Liver (tissue), 3 donors: ENCODE data around the gene SOX18.

ENCODE experiments used
- EGR1 ChIP-seq, 2 donors: IDR thresholded peaks; 2 replicates each; pipeline ENCODE4 v1.6.1; 2016 to 2018; ENCODE audit warnings: antibody characterized with exemption in 2 of 2, low read depth in 2 of 2
- FOXA1 ChIP-seq: IDR thresholded peaks from 2 replicates; pipeline ENCODE4 v1.6.1; 2016; ENCODE audit warnings: antibody characterized with exemption
- HNF4A ChIP-seq, 2 donors: conservative IDR thresholded peaks; 2 replicates each; pipeline ENCODE4 v1.6.1; 2016; ENCODE audit warnings: antibody characterized with exemption in 2 of 2, mild to moderate bottlenecking in 2 of 2
- HNF4G ChIP-seq: IDR thresholded peaks from 2 replicates; pipeline ENCODE4 v1.6.1; 2016; ENCODE audit warnings: antibody characterized with exemption
- JUND ChIP-seq, 2 donors: IDR thresholded peaks; 2 replicates each; pipeline ENCODE4 v1.6.1; 2016; ENCODE audit warnings: antibody characterized with exemption in 2 of 2
- RAD21 ChIP-seq, 2 donors: IDR thresholded peaks; 2 replicates each; pipeline ENCODE4 v1.6.1; 2016; ENCODE audit warnings: antibody characterized with exemption in 2 of 2, mild to moderate bottlenecking in 2 of 2
- SP1 ChIP-seq: IDR thresholded peaks from 2 replicates; pipeline ENCODE4 v1.6.1; 2018; ENCODE audit warnings: antibody characterized with exemption, mild to moderate bottlenecking
- TAF1 ChIP-seq: conservative IDR thresholded peaks from 2 replicates; pipeline ENCODE4 v1.6.1; 2016; ENCODE audit warnings: antibody characterized with exemption, mild to moderate bottlenecking
- YY1 ChIP-seq: IDR thresholded peaks from 2 replicates; pipeline ENCODE4 v1.6.1; 2016; ENCODE audit warnings: antibody characterized with exemption, mild to moderate bottlenecking
- TF ChIP-seq, protein P1 (sequence below): IDR thresholded peaks from 2 replicates; pipeline ENCODE4 v1.6.1; 2016; ENCODE audit warnings: antibody characterized with exemption
- TF ChIP-seq, protein P2 (sequence below): fragments of 150-350 bp; IDR thresholded peaks from 2 replicates; pipeline ENCODE4 v1.5.1; 2017; ENCODE audit warnings: improper control_type of control experiment, low read depth, low read length; ENCODE audit not compliant: missing input control
- TF ChIP-seq, protein P3 (sequence below): IDR thresholded peaks from 2 replicates; pipeline ENCODE4 v1.6.1; 2016; ENCODE audit warnings: antibody characterized with exemption, mild to moderate bottlenecking
- TF ChIP-seq, protein P4 (sequence below): IDR thresholded peaks from 2 replicates; pipeline ENCODE4 v1.6.1; 2016; ENCODE audit warnings: antibody characterized with exemption
- donor health status: healthy.
- donor health status: healthy.

DNA sequence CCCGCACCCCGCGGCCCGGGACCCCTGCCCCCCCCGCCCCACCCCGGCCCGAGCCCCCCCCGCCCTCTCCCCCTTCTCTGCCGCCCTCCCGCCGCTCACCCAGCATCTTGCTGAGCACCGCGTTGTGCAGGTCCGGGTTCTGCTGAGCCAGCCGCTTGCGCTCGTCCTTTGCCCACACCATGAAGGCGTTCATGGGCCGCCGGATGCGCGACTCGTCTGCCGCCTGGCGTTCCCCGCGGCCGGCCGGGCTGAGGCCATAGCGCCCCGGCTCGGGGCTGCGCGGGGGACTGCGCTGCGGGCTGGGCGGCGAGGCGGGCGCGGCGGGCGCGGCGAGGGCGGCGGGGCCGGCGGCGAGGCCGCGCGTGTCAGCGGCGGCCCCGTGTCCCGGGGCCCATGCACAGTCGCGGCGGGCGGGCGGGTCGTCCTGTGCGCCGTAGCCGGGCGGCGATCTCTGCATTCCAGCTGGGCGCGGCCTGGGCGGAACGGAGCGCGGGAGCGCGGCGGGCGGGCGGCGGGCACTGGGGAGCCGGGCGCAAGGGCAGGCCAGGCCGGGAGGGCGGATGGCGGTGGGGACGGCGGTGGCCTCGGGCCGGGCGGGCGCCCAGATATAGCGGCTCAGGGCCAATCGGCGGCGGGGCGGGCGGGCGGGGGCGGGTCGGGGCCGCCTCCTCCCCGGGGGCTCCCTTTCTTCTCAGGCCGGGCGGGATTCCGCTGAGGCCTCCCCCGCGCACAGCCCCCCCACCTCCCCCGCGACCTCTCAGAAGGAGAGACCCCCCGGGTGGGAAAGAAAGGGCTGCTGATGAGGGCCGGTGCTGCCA is at the start of gene SOX18:
- TF ChIP-seq, protein P1, sequence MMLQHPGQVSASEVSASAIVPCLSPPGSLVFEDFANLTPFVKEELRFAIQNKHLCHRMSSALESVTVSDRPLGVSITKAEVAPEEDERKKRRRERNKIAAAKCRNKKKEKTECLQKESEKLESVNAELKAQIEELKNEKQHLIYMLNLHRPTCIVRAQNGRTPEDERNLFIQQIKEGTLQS, result no peak
- TF ChIP-seq RAD21 (IDR thresholded peaks at IDR 0.05) (no peak), TAF1 (no peak), YY1 (no peak), EGR1 (IDR thresholded peaks at IDR 0.05; ENCODE audit: low read depth in 2 of 2) (no peak), SP1 (no peak), FOXA1 (no peak), HNF4A (conservative IDR thresholded peaks at IDR 0.05) (no peak), HNF4G (no peak), JUND (IDR thresholded peaks at IDR 0.05) (no peak)
- TF ChIP-seq, protein P2, sequence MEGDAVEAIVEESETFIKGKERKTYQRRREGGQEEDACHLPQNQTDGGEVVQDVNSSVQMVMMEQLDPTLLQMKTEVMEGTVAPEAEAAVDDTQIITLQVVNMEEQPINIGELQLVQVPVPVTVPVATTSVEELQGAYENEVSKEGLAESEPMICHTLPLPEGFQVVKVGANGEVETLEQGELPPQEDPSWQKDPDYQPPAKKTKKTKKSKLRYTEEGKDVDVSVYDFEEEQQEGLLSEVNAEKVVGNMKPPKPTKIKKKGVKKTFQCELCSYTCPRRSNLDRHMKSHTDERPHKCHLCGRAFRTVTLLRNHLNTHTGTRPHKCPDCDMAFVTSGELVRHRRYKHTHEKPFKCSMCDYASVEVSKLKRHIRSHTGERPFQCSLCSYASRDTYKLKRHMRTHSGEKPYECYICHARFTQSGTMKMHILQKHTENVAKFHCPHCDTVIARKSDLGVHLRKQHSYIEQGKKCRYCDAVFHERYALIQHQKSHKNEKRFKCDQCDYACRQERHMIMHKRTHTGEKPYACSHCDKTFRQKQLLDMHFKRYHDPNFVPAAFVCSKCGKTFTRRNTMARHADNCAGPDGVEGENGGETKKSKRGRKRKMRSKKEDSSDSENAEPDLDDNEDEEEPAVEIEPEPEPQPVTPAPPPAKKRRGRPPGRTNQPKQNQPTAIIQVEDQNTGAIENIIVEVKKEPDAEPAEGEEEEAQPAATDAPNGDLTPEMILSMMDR, result no peak
- TF ChIP-seq, protein P3, sequence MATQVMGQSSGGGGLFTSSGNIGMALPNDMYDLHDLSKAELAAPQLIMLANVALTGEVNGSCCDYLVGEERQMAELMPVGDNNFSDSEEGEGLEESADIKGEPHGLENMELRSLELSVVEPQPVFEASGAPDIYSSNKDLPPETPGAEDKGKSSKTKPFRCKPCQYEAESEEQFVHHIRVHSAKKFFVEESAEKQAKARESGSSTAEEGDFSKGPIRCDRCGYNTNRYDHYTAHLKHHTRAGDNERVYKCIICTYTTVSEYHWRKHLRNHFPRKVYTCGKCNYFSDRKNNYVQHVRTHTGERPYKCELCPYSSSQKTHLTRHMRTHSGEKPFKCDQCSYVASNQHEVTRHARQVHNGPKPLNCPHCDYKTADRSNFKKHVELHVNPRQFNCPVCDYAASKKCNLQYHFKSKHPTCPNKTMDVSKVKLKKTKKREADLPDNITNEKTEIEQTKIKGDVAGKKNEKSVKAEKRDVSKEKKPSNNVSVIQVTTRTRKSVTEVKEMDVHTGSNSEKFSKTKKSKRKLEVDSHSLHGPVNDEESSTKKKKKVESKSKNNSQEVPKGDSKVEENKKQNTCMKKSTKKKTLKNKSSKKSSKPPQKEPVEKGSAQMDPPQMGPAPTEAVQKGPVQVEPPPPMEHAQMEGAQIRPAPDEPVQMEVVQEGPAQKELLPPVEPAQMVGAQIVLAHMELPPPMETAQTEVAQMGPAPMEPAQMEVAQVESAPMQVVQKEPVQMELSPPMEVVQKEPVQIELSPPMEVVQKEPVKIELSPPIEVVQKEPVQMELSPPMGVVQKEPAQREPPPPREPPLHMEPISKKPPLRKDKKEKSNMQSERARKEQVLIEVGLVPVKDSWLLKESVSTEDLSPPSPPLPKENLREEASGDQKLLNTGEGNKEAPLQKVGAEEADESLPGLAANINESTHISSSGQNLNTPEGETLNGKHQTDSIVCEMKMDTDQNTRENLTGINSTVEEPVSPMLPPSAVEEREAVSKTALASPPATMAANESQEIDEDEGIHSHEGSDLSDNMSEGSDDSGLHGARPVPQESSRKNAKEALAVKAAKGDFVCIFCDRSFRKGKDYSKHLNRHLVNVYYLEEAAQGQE, result no peak
- TF ChIP-seq, protein P4, sequence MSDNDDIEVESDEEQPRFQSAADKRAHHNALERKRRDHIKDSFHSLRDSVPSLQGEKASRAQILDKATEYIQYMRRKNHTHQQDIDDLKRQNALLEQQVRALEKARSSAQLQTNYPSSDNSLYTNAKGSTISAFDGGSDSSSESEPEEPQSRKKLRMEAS, result no peak
